Neural progenitor cell (in vitro differentiated cells): ENCODE measurements around the gene C9orf153. TPM values are rescaled to one million over a fixed set of nuclear protein-coding genes. Genes with fewer than 3 reads are reported as not detected.
A peak's percentile ranks its signal among the peaks of the same experiment; 100 is the strongest.

Experiments
- DNase-seq: peaks from one replicate; pipeline ENCODE4 v3.0.0-alpha.2; 2016; ENCODE audit warnings: low spot score
- H2AFZ ChIP-seq: fragments of 200-600 bp; sonication (generic); replicated peaks from 2 replicates; pipeline ENCODE4 v1.6.1; 2016; ENCODE audit warnings: antibody characterized with exemption
- H3F3A ChIP-seq: fragments of 200-600 bp; sonication (generic); 2 replicates; pipeline ENCODE4 v1.6.1; 2016; ENCODE audit warnings: antibody characterized with exemption, low read depth
- H3K27ac ChIP-seq: fragments of 200-600 bp; sonication (generic); 2 replicates; pipeline ENCODE4 v1.5.1; 2016; ENCODE audit warnings: mild to moderate bottlenecking
- H3K27me3 ChIP-seq: fragments of 200-600 bp; sonication (generic); 2 replicates; pipeline ENCODE4 v1.6.1; 2016; ENCODE audit warnings: mild to moderate bottlenecking, moderate library complexity
- H3K36me3 ChIP-seq: fragments of 200-600 bp; sonication (generic); 2 replicates; pipeline ENCODE4 v1.5.1; 2016
- H3K4me1 ChIP-seq: fragments of 200-600 bp; sonication (generic); 2 replicates; pipeline ENCODE4 v1.6.1; 2016; ENCODE audit warnings: mixed run types
- H3K4me2 ChIP-seq: fragments of 200-600 bp; sonication (generic); 2 replicates; pipeline ENCODE4 v1.6.1; 2016
- H3K4me3 ChIP-seq: fragments of 200-600 bp; sonication (generic); 2 replicates; pipeline ENCODE4 v1.5.1; 2016
- H3K79me2 ChIP-seq: fragments of 200-600 bp; sonication (generic); 2 replicates; pipeline ENCODE4 v1.6.1; 2016; ENCODE audit warnings: low read depth
- H3K9ac ChIP-seq: fragments of 200-600 bp; sonication (generic); 2 replicates; pipeline ENCODE4 v1.6.1; 2016
- H3K9me3 ChIP-seq: fragments of 200-600 bp; sonication (generic); 2 replicates; pipeline ENCODE4 v1.5.1; 2016; ENCODE audit warnings: low read depth
- H4K20me1 ChIP-seq: fragments of 200-600 bp; sonication (generic); 2 replicates; pipeline ENCODE4 v1.6.1; 2016; ENCODE audit warnings: low read depth
- H3K27ac Mint-ChIP-seq: 3 replicates; pipeline ENCODE4 v1.8.0; 2021; ENCODE audit warnings: mixed read lengths
- H3K27me3 Mint-ChIP-seq: 2 replicates; pipeline ENCODE4 v1.8.0; 2022; ENCODE audit warnings: low read depth, mild to moderate bottlenecking, inconsistent platforms, moderate library complexity, mixed read lengths; ENCODE audit not compliant: insufficient read depth
- H3K36me3 Mint-ChIP-seq: 3 replicates; pipeline ENCODE4 v1.8.0; 2021; ENCODE audit warnings: mixed read lengths
- H3K4me1 Mint-ChIP-seq: 3 replicates; pipeline ENCODE4 v1.8.0; 2021; ENCODE audit warnings: mixed read lengths
- H3K4me3 Mint-ChIP-seq: 3 replicates; pipeline ENCODE4 v1.8.0; 2021; ENCODE audit warnings: mild to moderate bottlenecking, moderate library complexity, mixed read lengths
- H3K9me3 Mint-ChIP-seq: 3 replicates; pipeline ENCODE4 v1.8.0; 2020; ENCODE audit warnings: mixed read lengths
- CTCF ChIP-seq: fragments of 200-600 bp; sonication (generic); IDR thresholded peaks from 2 replicates; pipeline ENCODE4 v1.5.1; 2017; ENCODE audit warnings: antibody characterized with exemption, mild to moderate bottlenecking
- EZH2 ChIP-seq: fragments of 200-600 bp; sonication (generic); IDR thresholded peaks from 2 replicates; pipeline ENCODE4 v1.6.1; 2017; ENCODE audit warnings: antibody characterized with exemption, mild to moderate bottlenecking, moderate library complexity
- EZH2phosphoT487 ChIP-seq: fragments of 200-600 bp; sonication (generic); IDR thresholded peaks from 2 replicates; pipeline ENCODE4 v1.6.1; 2017; ENCODE audit warnings: antibody characterized with exemption
- total RNA-seq: library from RNA; depleted of rRNA; stranded (reverse); fragments of >200 nt; gene quantifications from 2 replicates; pipeline ENCODE4 v1.2.3, GENCODE V29; 2015; ENCODE audit warnings: low replicate concordance

The C9orf153 gene
- total RNA-seq, 1 donor from 2014 or later, result not detected

GRCh38 chr9:86185872-86186271, 73.6 kb downstream of the C9orf153 start:
- Histone ChIP-seq H3K27me3 (no peaks in the 10 kb centered on the region), H3K79me2 (no peaks in the 10 kb centered on the region), H3K36me3 (no peaks in the 10 kb centered on the region), H3K4me3 (no peak overlapping the region), H3K27ac (no peak overlapping the region), H3K4me1 (no peaks in the 10 kb centered on the region), H3K4me2 (no peak overlapping the region), H2AFZ (no peak overlapping the region), H3K9ac (no peak overlapping the region), H4K20me1 (no peaks in the 10 kb centered on the region), H3K9me3 (no peaks in the 10 kb centered on the region), H3F3A (no peaks in the 10 kb centered on the region)
- Mint-ChIP-seq H3K9me3 (peaks cover 22% of the 10 kb centered on the region), H3K4me1 (peaks cover 20% of the 10 kb centered on the region), H3K36me3 (no peaks in the 10 kb centered on the region), H3K27ac (peak overlapping the region; percentile 1), H3K27me3 (peaks cover 2% of the 10 kb centered on the region), H3K4me3 (no peak overlapping the region)
- TF ChIP-seq EZH2phosphoT487, result no peak
- no peak for TF ChIP-seq EZH2
- no peak for TF ChIP-seq CTCF
- no peak for DNase-seq

GRCh38 chr9:86184138-86184524, 75.3 kb downstream of the C9orf153 start:
- no peak overlapping the region for H3K27ac Mint-ChIP-seq
- no peak overlapping the region for H3K4me3 Mint-ChIP-seq
- Histone ChIP-seq H3K9me3 (no peaks in the 10 kb centered on the region), H3K27me3 (no peaks in the 10 kb centered on the region), H2AFZ (no peak overlapping the region), H3K36me3 (no peaks in the 10 kb centered on the region), H3K9ac (no peak overlapping the region), H3K4me1 (no peaks in the 10 kb centered on the region), H3K4me2 (no peak overlapping the region), H3F3A (no peaks in the 10 kb centered on the region), H3K79me2 (no peaks in the 10 kb centered on the region), H4K20me1 (no peaks in the 10 kb centered on the region), H3K4me3 (no peak overlapping the region), H3K27ac (no peak overlapping the region)
- peaks cover 20% of the 10 kb centered on the region for H3K4me1 Mint-ChIP-seq
- H3K9me3 Mint-ChIP-seq, result peaks cover 14% of the 10 kb centered on the region
- no peak for TF ChIP-seq CTCF
- TF ChIP-seq EZH2, result no peak
- TF ChIP-seq EZH2phosphoT487, result no peak
- no peak for DNase-seq
- no peaks in the 10 kb centered on the region for H3K36me3 Mint-ChIP-seq
- peaks cover 2% of the 10 kb centered on the region for H3K27me3 Mint-ChIP-seq

GRCh38 chr9:86183229-86184137, 76.0 kb downstream of the C9orf153 start:
- Histone ChIP-seq H3K9me3 (no peaks in the 10 kb centered on the region), H3K4me1 (no peaks in the 10 kb centered on the region), H4K20me1 (no peaks in the 10 kb centered on the region), H3K27ac (no peak overlapping the region), H2AFZ (no peak overlapping the region), H3K4me2 (no peak overlapping the region), H3K36me3 (no peaks in the 10 kb centered on the region), H3K9ac (no peak overlapping the region), H3K27me3 (no peaks in the 10 kb centered on the region), H3F3A (no peaks in the 10 kb centered on the region), H3K4me3 (no peak overlapping the region), H3K79me2 (no peaks in the 10 kb centered on the region)
- Mint-ChIP-seq H3K27ac (no peak overlapping the region), H3K9me3 (peaks cover 11% of the 10 kb centered on the region), H3K4me1 (peaks cover 22% of the 10 kb centered on the region), H3K4me3 (no peak overlapping the region), H3K27me3 (peaks cover 2% of the 10 kb centered on the region), H3K36me3 (no peaks in the 10 kb centered on the region)
- no peak for DNase-seq
- no peak for TF ChIP-seq EZH2phosphoT487
- TF ChIP-seq EZH2, result no peak
- no peak for TF ChIP-seq CTCF
